22Rv1 (cell line): ENCODE data around the gene TMEM11.

Experiments used
- H3K27ac ChIP-seq: fragments of 450-650 bp; 2 replicates; pipeline ENCODE4 v1.5.1; 2017
- CTCF ChIP-seq: fragments of 450-650 bp; IDR thresholded peaks from 2 replicates; pipeline ENCODE4 v1.5.1; 2017; ENCODE audit warnings: mild to moderate bottlenecking
- ZFX ChIP-seq: fragments of 450-650 bp; IDR thresholded peaks from 2 replicates; pipeline ENCODE4 v1.6.1; 2017; ENCODE audit warnings: antibody characterized with exemption, borderline replicate concordance

TMEM11 gene

GRCh38 chr17:21164216-21164615 lies 49.7 kb downstream of the TMEM11 start:
- no peak for TF ChIP-seq ZFX
- TF ChIP-seq CTCF: no peak
- H3K27ac ChIP-seq: no peak overlapping the region

- no peak for TF ChIP-seq CTCF
- TF ChIP-seq ZFX: no peak
- no peak overlapping the region for H3K27ac ChIP-seq
Observed at GRCh38 chr17:21163101-21163500, 50.9 kb downstream of the TMEM11 start.

- TF ChIP-seq ZFX: no peak
- TF ChIP-seq CTCF: no peak
- H3K27ac ChIP-seq: 0 out of 2 replicates have a peak overlapping the region, but pooled peaks have one; percentile 12
Observed at GRCh38 chr17:21162394-21162775, 51.6 kb downstream of the TMEM11 start.

GRCh38 chr17:21161498-21162393 lies 52.2 kb downstream of the TMEM11 start:
- TF ChIP-seq CTCF: no peak
- peak overlapping the region; percentile 12; the same call in 1 of the 2 replicates for H3K27ac ChIP-seq

- no peak overlapping the region for H3K27ac ChIP-seq
- TF ChIP-seq ZFX: no peak
- no peak for TF ChIP-seq CTCF
Observed at GRCh38 chr17:21160401-21160800, 53.6 kb downstream of the TMEM11 start.

GRCh38 chr17:21157586-21158370 lies 56.2 kb downstream of the TMEM11 start:
- TF ChIP-seq CTCF (no peak), ZFX (no peak)
- no peak overlapping the region for H3K27ac ChIP-seq

- no peak overlapping the region for H3K27ac ChIP-seq
- no peak for TF ChIP-seq CTCF
- no peak for TF ChIP-seq ZFX
Observed at GRCh38 chr17:21152731-21153130, 61.2 kb downstream of the TMEM11 start.
